A673 (cell line): ENCODE data around the gene INPP5E. TPM values are rescaled to one million over a fixed set of nuclear protein-coding genes. Genes with fewer than 3 reads are reported as not detected.

Experiments
- BruUV-seq: library from RNA; stranded (reverse); fragments of 400-500 nt; replicated peaks from 2 replicates; lab custom pipeline; 2021; lab: Mats Ljungman, UMichigan
- CTCF ChIA-PET: fragments of 300-600 bp; sonication (Branson Sonifier 250); formaldehyde crosslinking; loops from one replicate; lab custom pipeline; 2022; ENCODE audit warnings: antibody characterized with exemption; lab: Charles Lee
- POLR2A ChIA-PET: fragments of 300-600 bp; sonication (Branson Sonifier 250); formaldehyde crosslinking; loops from one replicate; lab custom pipeline; 2022; ENCODE audit warnings: antibody characterized with exemption; ENCODE audit not compliant: low non-redundant PET; lab: Charles Lee
- DNase-seq: peaks from one replicate; pipeline ENCODE4 v3.0.0-alpha.2; 2015; ENCODE audit warnings: low spot score
- H3K27ac ChIP-seq: fragments of 200-600 bp; sonication (generic); 2 replicates; pipeline ENCODE4 v1.5.1; 2016; ENCODE audit warnings: mixed run types, low read depth, mild to moderate bottlenecking, mixed read lengths, antibody characterized with exemption, low read length; ENCODE audit not compliant: poor library complexity, severe bottlenecking
- H3K27me3 ChIP-seq: fragments of 200-600 bp; sonication (generic); replicated peaks from 2 replicates; pipeline ENCODE4 v1.6.1; 2017; ENCODE audit warnings: mixed run types, low read depth, mild to moderate bottlenecking, mixed read lengths, antibody characterized with exemption, low read length; ENCODE audit not compliant: insufficient read depth, poor library complexity
- H3K36me3 ChIP-seq: fragments of 200-600 bp; sonication (generic); 2 replicates; pipeline ENCODE4 v1.6.1; 2016; ENCODE audit warnings: mixed run types, mild to moderate bottlenecking, mixed read lengths, antibody characterized with exemption, low read length; ENCODE audit not compliant: insufficient read depth, poor library complexity, severe bottlenecking
- H3K4me1 ChIP-seq: fragments of 200-600 bp; sonication (generic); 2 replicates; pipeline ENCODE4 v1.6.1; 2017; ENCODE audit warnings: mixed run types, mild to moderate bottlenecking, mixed read lengths, antibody characterized with exemption, low read length; ENCODE audit not compliant: insufficient read depth, poor library complexity, severe bottlenecking
- H3K4me3 ChIP-seq: fragments of 200-600 bp; sonication (generic); 2 replicates; pipeline ENCODE4 v1.5.1; 2016; ENCODE audit warnings: low read depth, mixed run types, mild to moderate bottlenecking, mixed read lengths, low read length; ENCODE audit not compliant: poor library complexity, severe bottlenecking
- H3K9me3 ChIP-seq: fragments of 200-600 bp; sonication (generic); 2 replicates; pipeline ENCODE4 v1.6.1; 2016; ENCODE audit warnings: mixed run types, low read depth, mild to moderate bottlenecking, mixed read lengths, antibody characterized with exemption, low read length; ENCODE audit not compliant: poor library complexity, severe bottlenecking
- CTCF ChIP-seq: fragments of 300-800, 200-600 bp; sonication (generic); conservative IDR thresholded peaks from 2 replicates; pipeline ENCODE4 v1.5.1; 2017; ENCODE audit warnings: low read depth, mild to moderate bottlenecking, antibody characterized with exemption, low read length, moderate library complexity, mixed read lengths
- EZH2 ChIP-seq: fragments of 200-600 bp; sonication (generic); IDR thresholded peaks from 2 replicates; pipeline ENCODE4 v1.6.1; 2017; ENCODE audit warnings: borderline replicate concordance, low read depth, mild to moderate bottlenecking, mixed read lengths, antibody characterized with exemption, low read length; ENCODE audit not compliant: poor library complexity, severe bottlenecking
- intact Hi-C: fragments of 100-400 bp; cut with micrococcal nuclease; formaldehyde crosslinking; loops from one replicate; pipeline ENCODE4 v1.10.0; 2022; ENCODE audit not compliant: unreplicated experiment
- total RNA-seq: library from RNA; stranded (reverse); gene quantifications from 2 replicates; pipeline ENCODE4 v1.2.3, GENCODE V29; 2021

Gene INPP5E
- total RNA-seq, 1 experiment from 2014 or later: 26.2 TPM

- H3K4me3 ChIP-seq: no peak overlapping the region
- no peaks in the 10 kb centered on the region for H3K9me3 ChIP-seq
- H3K27me3 ChIP-seq: no peaks in the 10 kb centered on the region
- no peaks in the 10 kb centered on the region for H3K4me1 ChIP-seq
- H3K27ac ChIP-seq: no peak overlapping the region
- TF ChIP-seq CTCF: no peak
- no peak for TF ChIP-seq EZH2
- H3K36me3 ChIP-seq: peaks cover 90% of the 10 kb centered on the region
- no TSS peak for BruUV-seq
- ChIA-PET POLR2A (no interaction called here), CTCF (no interaction called here)
- intact Hi-C loops: no loop called here
- no peak for DNase-seq
Measured at GRCh38 chr9:136471802-136472487, 32.3 kb upstream of the INPP5E start.

- Histone ChIP-seq H3K27ac (no peak overlapping the region), H3K27me3 (no peaks in the 10 kb centered on the region), H3K9me3 (no peaks in the 10 kb centered on the region), H3K4me1 (no peaks in the 10 kb centered on the region), H3K36me3 (peaks cover 90% of the 10 kb centered on the region), H3K4me3 (no peak overlapping the region)
- CTCF ChIA-PET: no interaction called here
- TF ChIP-seq CTCF (no peak), EZH2 (no peak)
- no TSS peak for BruUV-seq
- intact Hi-C loops: no loop called here
- POLR2A ChIA-PET: no interaction called here
- DNase-seq: no peak
Measured at GRCh38 chr9:136470792-136471469, 31.3 kb upstream of the INPP5E start.

- ChIA-PET POLR2A (no interaction called here), CTCF (no interaction called here)
- Histone ChIP-seq H3K27me3 (no peaks in the 10 kb centered on the region), H3K36me3 (peaks cover 90% of the 10 kb centered on the region), H3K27ac (no peak overlapping the region), H3K4me1 (no peaks in the 10 kb centered on the region), H3K9me3 (no peaks in the 10 kb centered on the region), H3K4me3 (no peak overlapping the region)
- no TSS peak for BruUV-seq
- intact Hi-C loops: no loop called here
- DNase-seq: no peak
- TF ChIP-seq CTCF (no peak), EZH2 (no peak)
Measured at GRCh38 chr9:136470356-136470755, 30.7 kb upstream of the INPP5E start.
